Loucy (cell line): ENCODE measurements around the gene MEIS1.

Source experiments
- EZH2phosphoT487 ChIP-seq: fragments of 200-600 bp; IDR thresholded peaks from 2 replicates; pipeline ENCODE4 v1.6.1; 2018; ENCODE audit warnings: antibody characterized with exemption, mild to moderate bottlenecking, moderate library complexity, borderline replicate concordance
- TF ChIP-seq, protein P1 (sequence below): fragments of 200-600 bp; sonication (generic); conservative IDR thresholded peaks from 2 replicates; pipeline ENCODE4 v1.5.1; 2014; ENCODE audit warnings: mild to moderate bottlenecking, antibody characterized with exemption, low read length

DNA sequence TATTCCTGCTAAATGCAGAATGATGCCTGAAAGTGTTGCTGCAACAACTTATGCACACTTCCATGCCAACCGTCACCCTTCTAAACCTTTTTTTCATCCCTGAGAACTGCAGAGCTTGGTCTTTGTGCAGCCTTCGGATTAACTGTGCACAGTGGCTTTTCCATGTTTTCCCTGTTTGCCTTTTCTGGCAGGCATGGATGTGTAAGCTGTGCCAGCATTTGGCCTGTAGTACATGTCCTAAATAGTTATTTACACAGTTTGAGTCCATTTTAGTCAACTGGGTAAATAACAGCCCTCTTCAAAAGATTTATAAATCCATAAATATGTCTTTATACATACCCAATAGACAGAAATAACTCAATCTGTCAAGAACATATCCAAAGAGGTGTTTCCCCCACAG lies 31.5 kb downstream of the MEIS1 start:
- TF ChIP-seq, protein P1, sequence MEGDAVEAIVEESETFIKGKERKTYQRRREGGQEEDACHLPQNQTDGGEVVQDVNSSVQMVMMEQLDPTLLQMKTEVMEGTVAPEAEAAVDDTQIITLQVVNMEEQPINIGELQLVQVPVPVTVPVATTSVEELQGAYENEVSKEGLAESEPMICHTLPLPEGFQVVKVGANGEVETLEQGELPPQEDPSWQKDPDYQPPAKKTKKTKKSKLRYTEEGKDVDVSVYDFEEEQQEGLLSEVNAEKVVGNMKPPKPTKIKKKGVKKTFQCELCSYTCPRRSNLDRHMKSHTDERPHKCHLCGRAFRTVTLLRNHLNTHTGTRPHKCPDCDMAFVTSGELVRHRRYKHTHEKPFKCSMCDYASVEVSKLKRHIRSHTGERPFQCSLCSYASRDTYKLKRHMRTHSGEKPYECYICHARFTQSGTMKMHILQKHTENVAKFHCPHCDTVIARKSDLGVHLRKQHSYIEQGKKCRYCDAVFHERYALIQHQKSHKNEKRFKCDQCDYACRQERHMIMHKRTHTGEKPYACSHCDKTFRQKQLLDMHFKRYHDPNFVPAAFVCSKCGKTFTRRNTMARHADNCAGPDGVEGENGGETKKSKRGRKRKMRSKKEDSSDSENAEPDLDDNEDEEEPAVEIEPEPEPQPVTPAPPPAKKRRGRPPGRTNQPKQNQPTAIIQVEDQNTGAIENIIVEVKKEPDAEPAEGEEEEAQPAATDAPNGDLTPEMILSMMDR: no peak
- no peak for TF ChIP-seq EZH2phosphoT487
